Measurements from ENCODE around the gene PHF19. TPM values are rescaled to one million over a fixed set of nuclear protein-coding genes. Genes with fewer than 3 reads are reported as not detected.

Gene PHF19
- polyA plus RNA-seq, 2 of the 4 experiments (the other 2 are of a cell fraction) = 50.7 to 102 TPM

GRCh38 chr9:120902569-120903535 is 25.9 kb upstream of the PHF19 start (continued):
- no peak for TF ChIP-seq CEBPB (IDR thresholded peaks at IDR 0.05)
- TF ChIP-seq EHMT2 (IDR thresholded peaks at IDR 0.05; ENCODE audit: low read depth) = no peak
- TF ChIP-seq RARB (CRISPR knock-in tag; IDR thresholded peaks at IDR 0.05) = no peak
- no peak for TF ChIP-seq JUN (IDR thresholded peaks at IDR 0.05)
- TF ChIP-seq NFE2L2 (conservative IDR thresholded peaks at IDR 0.05; ENCODE audit: low read length) = no peak
- no peak for TF ChIP-seq TP53 (CRISPR knock-in tag; IDR thresholded peaks at IDR 0.05)

- no peak for ATAC-seq
- TF ChIP-seq ZNF302 (CRISPR knock-in tag; IDR thresholded peaks at IDR 0.05) = no peak
- TF ChIP-seq BHLHE40 (IDR thresholded peaks at IDR 0.05; ENCODE audit: low read depth, low read length) = no peak
- TF ChIP-seq HEYL (CRISPR knock-in tag; IDR thresholded peaks at IDR 0.05) = no peak
- TF ChIP-seq FOSB (CRISPR knock-in tag; IDR thresholded peaks at IDR 0.05) = no peak
- no peak for TF ChIP-seq ZFP36 (IDR thresholded peaks at IDR 0.05; ENCODE audit: borderline replicate concordance, partially characterized antibody)
- TF ChIP-seq, protein P1, sequence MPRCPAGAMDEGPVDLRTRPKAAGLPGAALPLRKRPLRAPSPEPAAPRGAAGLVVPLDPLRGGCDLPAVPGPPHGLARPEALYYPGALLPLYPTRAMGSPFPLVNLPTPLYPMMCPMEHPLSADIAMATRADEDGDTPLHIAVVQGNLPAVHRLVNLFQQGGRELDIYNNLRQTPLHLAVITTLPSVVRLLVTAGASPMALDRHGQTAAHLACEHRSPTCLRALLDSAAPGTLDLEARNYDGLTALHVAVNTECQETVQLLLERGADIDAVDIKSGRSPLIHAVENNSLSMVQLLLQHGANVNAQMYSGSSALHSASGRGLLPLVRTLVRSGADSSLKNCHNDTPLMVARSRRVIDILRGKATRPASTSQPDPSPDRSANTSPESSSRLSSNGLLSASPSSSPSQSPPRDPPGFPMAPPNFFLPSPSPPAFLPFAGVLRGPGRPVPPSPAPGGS (IDR thresholded peaks at IDR 0.05) = no peak
- no peak for TF ChIP-seq ESRRA (IDR thresholded peaks at IDR 0.05; ENCODE audit: borderline replicate concordance, low read length)
- no peak for TF ChIP-seq MYC (IDR thresholded peaks at IDR 0.05; ENCODE audit: borderline replicate concordance, low read length)
- TF ChIP-seq HES2 (IDR thresholded peaks at IDR 0.05) = no peak
- TF ChIP-seq ZC3H11A (IDR thresholded peaks at IDR 0.05) = no peak
- no peak for TF ChIP-seq E2F6 (IDR thresholded peaks at IDR 0.05; ENCODE audit: borderline replicate concordance, low read depth)
- TF ChIP-seq, protein P2, sequence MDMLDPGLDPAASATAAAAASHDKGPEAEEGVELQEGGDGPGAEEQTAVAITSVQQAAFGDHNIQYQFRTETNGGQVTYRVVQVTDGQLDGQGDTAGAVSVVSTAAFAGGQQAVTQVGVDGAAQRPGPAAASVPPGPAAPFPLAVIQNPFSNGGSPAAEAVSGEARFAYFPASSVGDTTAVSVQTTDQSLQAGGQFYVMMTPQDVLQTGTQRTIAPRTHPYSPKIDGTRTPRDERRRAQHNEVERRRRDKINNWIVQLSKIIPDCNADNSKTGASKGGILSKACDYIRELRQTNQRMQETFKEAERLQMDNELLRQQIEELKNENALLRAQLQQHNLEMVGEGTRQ (IDR thresholded peaks at IDR 0.05) = no peak
- no peak for TF ChIP-seq HOXA7 (CRISPR knock-in tag; IDR thresholded peaks at IDR 0.05)
- TF ChIP-seq GATA3 (IDR thresholded peaks at IDR 0.05; ENCODE audit: borderline replicate concordance) = no peak
- TF ChIP-seq PBX3 (IDR thresholded peaks at IDR 0.05) = no peak
- TF ChIP-seq CBX8 (IDR thresholded peaks at IDR 0.05) = no peak
- TF ChIP-seq RARB (CRISPR knock-in tag; IDR thresholded peaks at IDR 0.05) = no peak
- Histone ChIP-seq H3K9me3 (no peaks in the 10 kb centered on the region), H3K4me3 (no peak overlapping the region), H3K4me2 (no peak overlapping the region), H3K27ac (no peak overlapping the region), H3K4me1 (no peaks in the 10 kb centered on the region)
- FAIRE-seq = no peak
- ChIA-PET POLR2A (no interaction called here), CTCF (interaction anchor here (1.4 to 1.9 kb wide), 3 partner anchors 11 to 146 kb away, joined by 3 to 8 read pairs (median 5); no protein-coding TSS in a partner anchor)
- WGBS (ENCODE audit: missing lambda C conversion rate) = 76% methylated on average over 12 of the region's 12 CpGs
- DNase-seq (ENCODE audit: low read depth in 1 of 2, low spot score in 1 of 2) = no peak
Observed at GRCh38 chr9:120901755-120902568, 25.0 kb upstream of the PHF19 start.
